Lower leg skin (tissue), 3 donors: ENCODE data around the gene LARP1.

Experiments
- POLR2A ChIP-seq, 2 donors: fragments of 450-650 bp; IDR thresholded peaks; one replicate each; pipeline ENCODE4 v1.6.1; 2016 to 2017; ENCODE audit warnings: antibody characterized with exemption in 2 of 2, mild to moderate bottlenecking in 1 of 2, moderate library complexity in 1 of 2
- TF ChIP-seq, protein P1 (sequence below), 3 donors: fragments of 450-650 bp; IDR thresholded peaks; one replicate each; pipeline ENCODE4 v1.5.1; 2016; ENCODE audit warnings: antibody characterized with exemption in 3 of 3, mild to moderate bottlenecking in 3 of 3, moderate library complexity in 2 of 3

DNA sequence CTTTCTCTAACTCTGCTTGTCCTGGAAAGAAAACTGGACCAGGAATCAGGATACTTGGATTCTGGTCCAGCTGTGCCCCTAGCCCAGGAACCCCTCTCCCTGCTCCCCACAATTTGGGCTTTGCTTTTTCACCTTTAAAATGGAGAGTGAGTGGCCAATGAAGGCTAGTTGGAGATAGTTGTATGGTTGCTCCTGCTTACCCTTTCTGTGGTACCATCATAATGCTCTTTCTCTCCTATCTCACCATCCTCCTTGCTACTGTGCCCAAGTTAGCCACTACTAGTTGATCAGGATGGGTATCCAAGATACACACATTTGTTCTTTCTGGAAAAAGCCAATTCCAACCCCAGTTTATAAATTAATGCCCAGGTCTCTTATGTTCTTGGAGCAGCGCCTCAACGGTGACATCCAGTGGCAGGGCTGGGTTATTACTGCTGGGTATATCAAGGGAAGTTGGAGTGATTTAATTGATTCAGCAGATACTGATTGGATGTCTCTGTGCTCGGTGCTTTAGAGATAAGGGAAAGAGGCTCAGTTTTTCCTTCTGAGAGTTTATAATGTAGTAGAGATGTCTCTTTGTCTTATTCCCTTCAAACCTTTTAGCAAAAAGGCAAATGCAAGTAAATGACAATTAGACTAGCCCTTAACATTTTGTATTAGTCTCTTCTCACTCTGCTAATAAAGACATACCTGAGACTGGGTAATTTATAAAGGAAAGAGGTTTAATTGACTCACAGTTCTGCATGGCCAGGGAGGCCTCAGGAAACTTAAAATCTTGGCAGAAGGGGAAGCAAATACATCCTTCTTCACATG is 56.7 kb downstream of the LARP1 start:
- TF ChIP-seq, protein P1, sequence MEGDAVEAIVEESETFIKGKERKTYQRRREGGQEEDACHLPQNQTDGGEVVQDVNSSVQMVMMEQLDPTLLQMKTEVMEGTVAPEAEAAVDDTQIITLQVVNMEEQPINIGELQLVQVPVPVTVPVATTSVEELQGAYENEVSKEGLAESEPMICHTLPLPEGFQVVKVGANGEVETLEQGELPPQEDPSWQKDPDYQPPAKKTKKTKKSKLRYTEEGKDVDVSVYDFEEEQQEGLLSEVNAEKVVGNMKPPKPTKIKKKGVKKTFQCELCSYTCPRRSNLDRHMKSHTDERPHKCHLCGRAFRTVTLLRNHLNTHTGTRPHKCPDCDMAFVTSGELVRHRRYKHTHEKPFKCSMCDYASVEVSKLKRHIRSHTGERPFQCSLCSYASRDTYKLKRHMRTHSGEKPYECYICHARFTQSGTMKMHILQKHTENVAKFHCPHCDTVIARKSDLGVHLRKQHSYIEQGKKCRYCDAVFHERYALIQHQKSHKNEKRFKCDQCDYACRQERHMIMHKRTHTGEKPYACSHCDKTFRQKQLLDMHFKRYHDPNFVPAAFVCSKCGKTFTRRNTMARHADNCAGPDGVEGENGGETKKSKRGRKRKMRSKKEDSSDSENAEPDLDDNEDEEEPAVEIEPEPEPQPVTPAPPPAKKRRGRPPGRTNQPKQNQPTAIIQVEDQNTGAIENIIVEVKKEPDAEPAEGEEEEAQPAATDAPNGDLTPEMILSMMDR (IDR thresholded peaks at IDR 0.05) = peak in 1 of 3 donors; percentile 54
- no peak for TF ChIP-seq POLR2A (IDR thresholded peaks at IDR 0.05)
